Panc1 (cell line): ENCODE data around the gene LGR4. TPM values are rescaled to one million over a fixed set of nuclear protein-coding genes. Genes with fewer than 3 reads are reported as not detected.

Source experiments
- ATAC-seq: fragments of 200-7000 bp; cut with Tn5 transposase; 2 replicates; pipeline ENCODE4 v1.9.1; 2020; ENCODE audit warnings: mild to moderate bottlenecking, moderate library complexity
- BruUV-seq: library from RNA; stranded (reverse); fragments of 400-500 nt; replicated peaks from 2 replicates; lab custom pipeline; 2021; lab: Mats Ljungman, UMichigan
- CTCF ChIA-PET: fragments of 300-600 bp; sonication (Branson Sonifier 250); formaldehyde crosslinking; loops from one replicate; lab custom pipeline; 2022; ENCODE audit warnings: antibody characterized with exemption; lab: Charles Lee
- POLR2A ChIA-PET: fragments of 300-600 bp; sonication (Branson Sonifier 250); formaldehyde crosslinking; loops from one replicate; lab custom pipeline; 2022; ENCODE audit warnings: antibody characterized with exemption; lab: Charles Lee
- DNase-seq: peaks from one replicate; pipeline ENCODE4 v3.0.0-alpha.2; 2010; ENCODE audit warnings: low read depth, low spot score
- H3K27ac ChIP-seq: 2 replicates; pipeline ENCODE4 v1.5.1; 2011; ENCODE audit warnings: mild to moderate bottlenecking, low read length, inconsistent platforms
- H3K27me3 ChIP-seq: fragments of 200-500 bp; sonication (Bioruptor generic); 2 replicates; pipeline ENCODE4 v1.6.0; 2014; ENCODE audit warnings: low read length, inconsistent platforms; ENCODE audit not compliant: control insufficient read depth, insufficient read depth
- H3K36me3 ChIP-seq: fragments of 200-500 bp; sonication (Bioruptor generic); 2 replicates; pipeline ENCODE4 v1.5.1; 2014; ENCODE audit warnings: inconsistent platforms, mild to moderate bottlenecking, low read length, moderate library complexity; ENCODE audit not compliant: control insufficient read depth, insufficient read depth
- H3K4me1 ChIP-seq: 2 replicates; pipeline ENCODE4 v1.5.1; 2011; ENCODE audit warnings: inconsistent platforms, mild to moderate bottlenecking, low read length, moderate library complexity; ENCODE audit not compliant: control insufficient read depth, insufficient read depth
- H3K4me3 ChIP-seq, 2 experiments: 2 replicates each; pipeline ENCODE4 v1.5.1; 2011 to 2012; ENCODE audit warnings: low read depth in 2 of 2, low read length in 2 of 2, mild to moderate bottlenecking in 2 of 2, inconsistent platforms in 1 of 2, moderate library complexity in 1 of 2
- H3K9me3 ChIP-seq: fragments of 200-500 bp; sonication (Bioruptor generic); 2 replicates; pipeline ENCODE4 v1.5.1; 2014; ENCODE audit warnings: low read depth, mild to moderate bottlenecking, inconsistent platforms, low read length, moderate library complexity; ENCODE audit not compliant: control insufficient read depth, insufficient read depth
- POLR2AphosphoS5 ChIP-seq: IDR thresholded peaks from 2 replicates; pipeline ENCODE4 v1.6.1; 2012; ENCODE audit warnings: mild to moderate bottlenecking, low read depth, low read length, moderate library complexity
- SIN3A ChIP-seq: IDR thresholded peaks from 2 replicates; pipeline ENCODE4 v1.6.1; 2012; ENCODE audit warnings: low read depth, mild to moderate bottlenecking, low read length, moderate library complexity, borderline replicate concordance; ENCODE audit not compliant: insufficient read depth
- TCF7L2 ChIP-seq: IDR thresholded peaks from 2 replicates; pipeline ENCODE4 v1.6.1; 2011; ENCODE audit warnings: mild to moderate bottlenecking, low read depth, low read length, inconsistent platforms
- in situ Hi-C: cut with HindIII; loops from 2 replicates; pipeline ENCODE4 v1.10.0; 2016; ENCODE audit warnings: low sequenced_read_pairs, low pct_unique_long_range_greater_than_20kb
- intact Hi-C: fragments of 100-400 bp; cut with micrococcal nuclease; formaldehyde crosslinking; loops from one replicate; pipeline ENCODE4 v1.10.0; 2022; ENCODE audit not compliant: unreplicated experiment
- total RNA-seq: library from RNA; stranded (reverse); gene quantifications from one replicate; pipeline ENCODE4 v1.2.1, GENCODE V29; 2021; ENCODE audit not compliant: unreplicated experiment
- TF ChIP-seq, protein P1 (sequence below), 2 experiments: IDR thresholded peaks; 2 replicates each; pipeline ENCODE4 v1.6.1; 2011 to 2012; ENCODE audit warnings: low read depth in 2 of 2, control low read depth in 1 of 2, low read length in 1 of 2, mild to moderate bottlenecking in 1 of 2, moderate library complexity in 1 of 2; ENCODE audit not compliant: insufficient read depth in 1 of 2
- TF ChIP-seq, protein P2 (sequence below): fragments of 450-650 bp; IDR thresholded peaks from 2 replicates; pipeline ENCODE4 v1.5.1; 2017; ENCODE audit warnings: mild to moderate bottlenecking

LGR4 gene
- total RNA-seq, 1 experiment from 2014 or later, result 61.8 TPM

GRCh38 chr11:27444801-27445215, 27.8 kb downstream of the LGR4 start:
- no peak overlapping the region for H3K4me3 ChIP-seq
- H3K9me3 ChIP-seq, result no peaks in the 10 kb centered on the region
- POLR2A ChIA-PET, result interaction anchor here (1.1 kb wide), 1 partner anchor 28 kb away, joined by 11 read pairs; the partner anchor contains the start of gene LGR4
- H3K36me3 ChIP-seq, result no peaks in the 10 kb centered on the region
- DNase-seq (no peak), ATAC-seq (no peak)
- TF ChIP-seq, protein P1, sequence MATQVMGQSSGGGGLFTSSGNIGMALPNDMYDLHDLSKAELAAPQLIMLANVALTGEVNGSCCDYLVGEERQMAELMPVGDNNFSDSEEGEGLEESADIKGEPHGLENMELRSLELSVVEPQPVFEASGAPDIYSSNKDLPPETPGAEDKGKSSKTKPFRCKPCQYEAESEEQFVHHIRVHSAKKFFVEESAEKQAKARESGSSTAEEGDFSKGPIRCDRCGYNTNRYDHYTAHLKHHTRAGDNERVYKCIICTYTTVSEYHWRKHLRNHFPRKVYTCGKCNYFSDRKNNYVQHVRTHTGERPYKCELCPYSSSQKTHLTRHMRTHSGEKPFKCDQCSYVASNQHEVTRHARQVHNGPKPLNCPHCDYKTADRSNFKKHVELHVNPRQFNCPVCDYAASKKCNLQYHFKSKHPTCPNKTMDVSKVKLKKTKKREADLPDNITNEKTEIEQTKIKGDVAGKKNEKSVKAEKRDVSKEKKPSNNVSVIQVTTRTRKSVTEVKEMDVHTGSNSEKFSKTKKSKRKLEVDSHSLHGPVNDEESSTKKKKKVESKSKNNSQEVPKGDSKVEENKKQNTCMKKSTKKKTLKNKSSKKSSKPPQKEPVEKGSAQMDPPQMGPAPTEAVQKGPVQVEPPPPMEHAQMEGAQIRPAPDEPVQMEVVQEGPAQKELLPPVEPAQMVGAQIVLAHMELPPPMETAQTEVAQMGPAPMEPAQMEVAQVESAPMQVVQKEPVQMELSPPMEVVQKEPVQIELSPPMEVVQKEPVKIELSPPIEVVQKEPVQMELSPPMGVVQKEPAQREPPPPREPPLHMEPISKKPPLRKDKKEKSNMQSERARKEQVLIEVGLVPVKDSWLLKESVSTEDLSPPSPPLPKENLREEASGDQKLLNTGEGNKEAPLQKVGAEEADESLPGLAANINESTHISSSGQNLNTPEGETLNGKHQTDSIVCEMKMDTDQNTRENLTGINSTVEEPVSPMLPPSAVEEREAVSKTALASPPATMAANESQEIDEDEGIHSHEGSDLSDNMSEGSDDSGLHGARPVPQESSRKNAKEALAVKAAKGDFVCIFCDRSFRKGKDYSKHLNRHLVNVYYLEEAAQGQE (IDR thresholded peaks at IDR 0.05; ENCODE audit: insufficient read depth in 1 of 2, low read depth in 2 of 2, low read length in 1 of 2), result no peak
- TF ChIP-seq POLR2AphosphoS5 (no peak), SIN3A (no peak), TCF7L2 (no peak)
- TF ChIP-seq, protein P2, sequence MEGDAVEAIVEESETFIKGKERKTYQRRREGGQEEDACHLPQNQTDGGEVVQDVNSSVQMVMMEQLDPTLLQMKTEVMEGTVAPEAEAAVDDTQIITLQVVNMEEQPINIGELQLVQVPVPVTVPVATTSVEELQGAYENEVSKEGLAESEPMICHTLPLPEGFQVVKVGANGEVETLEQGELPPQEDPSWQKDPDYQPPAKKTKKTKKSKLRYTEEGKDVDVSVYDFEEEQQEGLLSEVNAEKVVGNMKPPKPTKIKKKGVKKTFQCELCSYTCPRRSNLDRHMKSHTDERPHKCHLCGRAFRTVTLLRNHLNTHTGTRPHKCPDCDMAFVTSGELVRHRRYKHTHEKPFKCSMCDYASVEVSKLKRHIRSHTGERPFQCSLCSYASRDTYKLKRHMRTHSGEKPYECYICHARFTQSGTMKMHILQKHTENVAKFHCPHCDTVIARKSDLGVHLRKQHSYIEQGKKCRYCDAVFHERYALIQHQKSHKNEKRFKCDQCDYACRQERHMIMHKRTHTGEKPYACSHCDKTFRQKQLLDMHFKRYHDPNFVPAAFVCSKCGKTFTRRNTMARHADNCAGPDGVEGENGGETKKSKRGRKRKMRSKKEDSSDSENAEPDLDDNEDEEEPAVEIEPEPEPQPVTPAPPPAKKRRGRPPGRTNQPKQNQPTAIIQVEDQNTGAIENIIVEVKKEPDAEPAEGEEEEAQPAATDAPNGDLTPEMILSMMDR, result no peak
- in situ Hi-C loops, result no loop called here
- no peak overlapping the region; the same call in 1 of the 2 replicates for H3K27ac ChIP-seq
- H3K27me3 ChIP-seq, result no peaks in the 10 kb centered on the region
- peaks cover 22% of the 10 kb centered on the region for H3K4me1 ChIP-seq
- BruUV-seq, result no TSS peak
- intact Hi-C loops, result no loop called here
- CTCF ChIA-PET, result interaction anchor here (1.0 kb wide), 1 partner anchor 149 kb away, joined by 3 read pairs; no protein-coding TSS in a partner anchor

GRCh38 chr11:27443746-27444507, 28.7 kb downstream of the LGR4 start:
- TF ChIP-seq TCF7L2 (no peak), SIN3A (no peak), POLR2AphosphoS5 (no peak)
- TF ChIP-seq, protein P2, result no peak
- TF ChIP-seq, protein P1 (IDR thresholded peaks at IDR 0.05; ENCODE audit: insufficient read depth in 1 of 2, low read depth in 2 of 2, low read length in 1 of 2), result no peak
- Histone ChIP-seq H3K4me3 (no peak overlapping the region), H3K27me3 (no peaks in the 10 kb centered on the region), H3K36me3 (no peaks in the 10 kb centered on the region), H3K27ac (no peak overlapping the region; the same call in 1 of the 2 replicates), H3K4me1 (peaks cover 22% of the 10 kb centered on the region), H3K9me3 (no peaks in the 10 kb centered on the region)
- DNase-seq (no peak), ATAC-seq (no peak)
- in situ Hi-C loops (no loop called here), intact Hi-C loops (no loop called here)
- ChIA-PET CTCF (interaction anchor here (1.0 kb wide), 1 partner anchor 148 kb away, joined by 3 read pairs; no protein-coding TSS in a partner anchor), POLR2A (interaction anchor here (0.6 to 1.1 kb wide), 2 partner anchors 16 to 29 kb away, joined by 4 to 11 read pairs; partner anchors contain the start of gene LGR4)
- TSS peak; percentile 4 for BruUV-seq
